GM19455 (cell line): ENCODE data around the gene CCDC3.

Source experiments
- ATAC-seq: cut with Tn5 transposase; IDR thresholded peaks from one replicate; pipeline ENCODE4 v1.9.1; 2021; ENCODE audit not compliant: unreplicated experiment

Gene CCDC3

GRCh38 chr10:12965571-12965970 is 35.9 kb downstream of the CCDC3 start:
- no peak for ATAC-seq

GRCh38 chr10:12962556-12962955 is 39.0 kb downstream of the CCDC3 start:
- ATAC-seq = no peak

GRCh38 chr10:12961416-12962205 is 39.9 kb downstream of the CCDC3 start:
- ATAC-seq = no peak

GRCh38 chr10:12960941-12961340 is 40.6 kb downstream of the CCDC3 start:
- ATAC-seq = no peak

- ATAC-seq = no peak
These were observed 41.1 kb downstream of the CCDC3 start for GRCh38 chr10:12960334-12960898.

- no peak for ATAC-seq
These were observed 42.9 kb downstream of the CCDC3 start for GRCh38 chr10:12958546-12959110.

GRCh38 chr10:12957081-12957480 is 44.4 kb downstream of the CCDC3 start:
- no peak for ATAC-seq

- no peak for ATAC-seq
These were observed 46.6 kb downstream of the CCDC3 start for GRCh38 chr10:12954866-12955265.

- ATAC-seq = no peak
These were observed 50.9 kb downstream of the CCDC3 start for GRCh38 chr10:12950583-12951128.

- ATAC-seq = no peak
These were observed 52.3 kb downstream of the CCDC3 start for GRCh38 chr10:12949248-12949647.

- no peak for ATAC-seq
These were observed 53.8 kb downstream of the CCDC3 start for GRCh38 chr10:12947741-12948140.

- ATAC-seq = no peak
These were observed 55.1 kb downstream of the CCDC3 start for GRCh38 chr10:12946372-12946771.

GRCh38 chr10:12945690-12946359 is 55.7 kb downstream of the CCDC3 start:
- ATAC-seq = no peak

- ATAC-seq = no peak
These were observed 56.6 kb downstream of the CCDC3 start for GRCh38 chr10:12944931-12945330.

GRCh38 chr10:12943425-12943824 is 58.1 kb downstream of the CCDC3 start:
- ATAC-seq = no peak

- ATAC-seq = no peak
These were observed 59.5 kb downstream of the CCDC3 start for GRCh38 chr10:12941966-12942365.

GRCh38 chr10:12940791-12941190 is 60.7 kb downstream of the CCDC3 start:
- ATAC-seq = no peak

- ATAC-seq = no peak
These were observed 63.2 kb downstream of the CCDC3 start for GRCh38 chr10:12938271-12938670.

- ATAC-seq = no peak
These were observed 64.0 kb downstream of the CCDC3 start for GRCh38 chr10:12937527-12937926.

- ATAC-seq = no peak
These were observed 66.7 kb downstream of the CCDC3 start for GRCh38 chr10:12934777-12935176.

GRCh38 chr10:12929381-12929780 is 72.1 kb downstream of the CCDC3 start:
- ATAC-seq = no peak

GRCh38 chr10:12928571-12928970 is 72.9 kb downstream of the CCDC3 start:
- ATAC-seq = no peak
